ENCODE results near the gene JAKMIP2. TPM values are rescaled to one million over a fixed set of nuclear protein-coding genes. Genes with fewer than 3 reads are reported as not detected.
A peak's percentile ranks its signal among the peaks of the same experiment; 100 is the strongest.

JAKMIP2 gene
- total and polyA plus RNA-seq, 2 donors from 2014 or later, result 0.38 to 0.71 TPM

DNA sequence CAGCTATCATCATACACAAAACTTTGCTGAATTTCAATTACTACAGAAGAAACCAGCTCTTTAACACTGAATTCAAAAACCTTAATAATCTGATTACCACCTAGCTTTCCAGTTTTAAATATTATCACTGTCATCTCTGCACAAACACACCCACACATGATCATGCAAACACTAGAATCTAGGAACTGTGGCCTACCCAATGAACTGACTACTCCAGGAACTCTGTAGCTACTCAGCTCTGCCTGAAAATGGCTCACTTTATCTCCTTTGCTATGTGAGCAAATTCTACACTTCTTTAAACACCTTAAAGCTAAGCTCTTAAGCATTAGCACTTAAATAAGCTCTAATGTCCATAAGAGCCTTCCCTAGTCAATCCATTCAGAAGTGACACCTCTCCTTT, 149.4 kb downstream of the JAKMIP2 start:
- TF ChIP-seq, protein P1, sequence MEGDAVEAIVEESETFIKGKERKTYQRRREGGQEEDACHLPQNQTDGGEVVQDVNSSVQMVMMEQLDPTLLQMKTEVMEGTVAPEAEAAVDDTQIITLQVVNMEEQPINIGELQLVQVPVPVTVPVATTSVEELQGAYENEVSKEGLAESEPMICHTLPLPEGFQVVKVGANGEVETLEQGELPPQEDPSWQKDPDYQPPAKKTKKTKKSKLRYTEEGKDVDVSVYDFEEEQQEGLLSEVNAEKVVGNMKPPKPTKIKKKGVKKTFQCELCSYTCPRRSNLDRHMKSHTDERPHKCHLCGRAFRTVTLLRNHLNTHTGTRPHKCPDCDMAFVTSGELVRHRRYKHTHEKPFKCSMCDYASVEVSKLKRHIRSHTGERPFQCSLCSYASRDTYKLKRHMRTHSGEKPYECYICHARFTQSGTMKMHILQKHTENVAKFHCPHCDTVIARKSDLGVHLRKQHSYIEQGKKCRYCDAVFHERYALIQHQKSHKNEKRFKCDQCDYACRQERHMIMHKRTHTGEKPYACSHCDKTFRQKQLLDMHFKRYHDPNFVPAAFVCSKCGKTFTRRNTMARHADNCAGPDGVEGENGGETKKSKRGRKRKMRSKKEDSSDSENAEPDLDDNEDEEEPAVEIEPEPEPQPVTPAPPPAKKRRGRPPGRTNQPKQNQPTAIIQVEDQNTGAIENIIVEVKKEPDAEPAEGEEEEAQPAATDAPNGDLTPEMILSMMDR (IDR thresholded peaks at IDR 0.05; ENCODE audit: borderline replicate concordance, extremely low read depth, insufficient read depth), result no peak
- no peaks in the 10 kb centered on the region for H3K9me3 ChIP-seq (ENCODE audit: control insufficient read depth in 2 of 3, insufficient read depth in 1 of 3, low read length in 3 of 3)
- FAIRE-seq (no peak), DNase-seq (no peak)
- H3K4me3 ChIP-seq (ENCODE audit: low read length in 3 of 3), result no peak overlapping the region
- no peaks in the 10 kb centered on the region for H3K4me1 ChIP-seq (ENCODE audit: control insufficient read depth in 2 of 3, insufficient read depth in 2 of 3, low read depth in 1 of 3, low read length in 3 of 3)
- H3K36me3 ChIP-seq (ENCODE audit: control insufficient read depth in 2 of 3, insufficient read depth in 3 of 3, low read length in 3 of 3), result no peaks in the 10 kb centered on the region
- H3K27me3 ChIP-seq (ENCODE audit: control insufficient read depth, insufficient read depth, low read length), result no peaks in the 10 kb centered on the region
- intact Hi-C loops (cut with DNase I), result no loop called here
- H3K27ac ChIP-seq (ENCODE audit: low read depth in 2 of 2, low read length in 2 of 2), result no peak overlapping the region
- no peak overlapping the region for H3K9ac ChIP-seq (ENCODE audit: low read length in 3 of 3)

DNA sequence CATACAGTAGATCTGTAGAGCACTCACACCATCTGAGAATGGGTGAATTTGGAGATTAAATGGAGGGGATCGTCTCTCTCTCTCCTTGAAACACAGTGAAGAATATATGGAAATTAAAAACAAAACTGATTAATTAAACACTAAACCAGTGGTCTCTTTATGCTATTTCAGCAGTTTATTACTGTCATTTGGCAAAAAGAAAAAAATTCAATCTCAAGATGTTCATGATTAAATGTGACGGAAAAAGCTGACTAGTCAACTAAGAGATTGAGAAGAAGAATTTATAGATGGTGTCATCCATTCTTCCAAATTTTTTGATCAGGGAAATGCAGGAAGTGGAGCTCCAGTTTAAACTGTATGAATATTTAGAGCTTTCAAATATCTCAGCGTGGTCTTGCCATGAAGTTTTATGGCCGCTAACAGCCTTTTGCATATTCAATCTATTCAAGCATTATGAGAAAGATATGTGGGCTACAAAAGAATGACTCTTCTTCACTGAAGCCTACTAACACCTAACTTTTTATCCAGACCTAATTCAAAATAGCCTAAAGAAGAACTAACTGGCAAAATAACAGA, 151.0 kb downstream of the JAKMIP2 start:
- no peaks in the 10 kb centered on the region for H3K9me3 ChIP-seq (ENCODE audit: control insufficient read depth in 2 of 3, insufficient read depth in 1 of 3, low read length in 3 of 3)
- no peak overlapping the region for H3K27ac ChIP-seq (ENCODE audit: low read depth in 2 of 2, low read length in 2 of 2)
- FAIRE-seq (no peak), DNase-seq (no peak)
- TF ChIP-seq, protein P1 (IDR thresholded peaks at IDR 0.05; ENCODE audit: borderline replicate concordance, extremely low read depth, insufficient read depth), result no peak
- no peaks in the 10 kb centered on the region for H3K27me3 ChIP-seq (ENCODE audit: control insufficient read depth, insufficient read depth, low read length)
- intact Hi-C loops (cut with DNase I), result no loop called here
- H3K36me3 ChIP-seq (ENCODE audit: control insufficient read depth in 2 of 3, insufficient read depth in 3 of 3, low read length in 3 of 3), result no peaks in the 10 kb centered on the region
- no peak overlapping the region for H3K4me3 ChIP-seq (ENCODE audit: low read length in 3 of 3)
- H3K9ac ChIP-seq (ENCODE audit: low read length in 3 of 3), result no peak overlapping the region
- H3K4me1 ChIP-seq (ENCODE audit: control insufficient read depth in 2 of 3, insufficient read depth in 2 of 3, low read depth in 1 of 3, low read length in 3 of 3), result no peaks in the 10 kb centered on the region

DNA sequence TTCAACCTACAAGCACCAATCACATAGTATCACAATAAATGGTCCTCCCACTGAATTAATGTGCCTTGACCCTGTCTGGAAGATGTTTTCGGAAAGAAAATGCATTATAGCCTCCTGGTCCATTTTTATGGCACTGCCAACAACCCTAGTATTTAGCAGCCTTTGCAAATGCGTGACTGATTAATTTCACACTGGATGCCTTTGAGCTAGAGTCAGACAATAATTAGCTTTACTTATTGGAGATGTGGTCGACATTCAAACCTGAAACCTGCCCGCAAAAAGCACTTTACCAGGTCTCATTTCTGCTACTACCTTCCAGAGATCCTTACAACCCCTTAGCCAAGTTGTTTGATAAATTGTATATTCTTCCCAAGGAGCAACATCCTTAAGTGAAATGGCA, 153.3 kb downstream of the JAKMIP2 start:
- DNase-seq, result peak in 1 of 5 donors; percentile 13
- Histone ChIP-seq H3K36me3 (ENCODE audit: control insufficient read depth in 2 of 3, insufficient read depth in 3 of 3, low read length in 3 of 3) (no peaks in the 10 kb centered on the region), H3K27me3 (ENCODE audit: control insufficient read depth, insufficient read depth, low read length) (no peaks in the 10 kb centered on the region), H3K4me1 (ENCODE audit: control insufficient read depth in 2 of 3, insufficient read depth in 2 of 3, low read depth in 1 of 3, low read length in 3 of 3) (no peaks in the 10 kb centered on the region), H3K27ac (ENCODE audit: low read depth in 2 of 2, low read length in 2 of 2) (no peak overlapping the region), H3K9ac (ENCODE audit: low read length in 3 of 3) (no peak overlapping the region), H3K4me3 (ENCODE audit: low read length in 3 of 3) (no peak overlapping the region), H3K9me3 (ENCODE audit: control insufficient read depth in 2 of 3, insufficient read depth in 1 of 3, low read length in 3 of 3) (no peaks in the 10 kb centered on the region)
- FAIRE-seq, result no peak
- intact Hi-C loops (cut with DNase I), result no loop called here
- TF ChIP-seq, protein P1 (IDR thresholded peaks at IDR 0.05; ENCODE audit: borderline replicate concordance, extremely low read depth, insufficient read depth), result no peak

Data from kidney (tissue), 14 donors.